ENCODE measurements around the gene EHD4.

EHD4 gene

GRCh38 chr15:41972253-41973242 is at the start of gene EHD4:
Gene EHD4 (minus strand): TSS chr15:41972557. CDS start chr15:41972494, 63 bp downstream.
- Mint-ChIP-seq H3K36me3 (ENCODE audit: low read depth) (peaks cover 24% of the 10 kb centered on the region), H3K27me3 (peaks cover 10% of the 10 kb centered on the region), H3K4me1 (ENCODE audit: low read depth) (peaks cover 51% of the 10 kb centered on the region), H3K27ac (peak within 1 kb of the TSS; percentile 98), H3K4me3 (peak within 1 kb of the TSS; percentile 88), H3K9me3 (no peaks in the 10 kb centered on the region)
- DNase-seq, result peak; percentile 94

- Mint-ChIP-seq H3K36me3 (ENCODE audit: low read depth) (no peaks in the 10 kb centered on the region), H3K9me3 (no peaks in the 10 kb centered on the region), H3K27me3 (no peaks in the 10 kb centered on the region), H3K27ac (no peak overlapping the region), H3K4me1 (ENCODE audit: low read depth) (no peaks in the 10 kb centered on the region), H3K4me3 (no peak overlapping the region)
- no peak for DNase-seq
These were observed 49.2 kb upstream of the EHD4 start for GRCh38 chr15:42021593-42021992.

DNA sequence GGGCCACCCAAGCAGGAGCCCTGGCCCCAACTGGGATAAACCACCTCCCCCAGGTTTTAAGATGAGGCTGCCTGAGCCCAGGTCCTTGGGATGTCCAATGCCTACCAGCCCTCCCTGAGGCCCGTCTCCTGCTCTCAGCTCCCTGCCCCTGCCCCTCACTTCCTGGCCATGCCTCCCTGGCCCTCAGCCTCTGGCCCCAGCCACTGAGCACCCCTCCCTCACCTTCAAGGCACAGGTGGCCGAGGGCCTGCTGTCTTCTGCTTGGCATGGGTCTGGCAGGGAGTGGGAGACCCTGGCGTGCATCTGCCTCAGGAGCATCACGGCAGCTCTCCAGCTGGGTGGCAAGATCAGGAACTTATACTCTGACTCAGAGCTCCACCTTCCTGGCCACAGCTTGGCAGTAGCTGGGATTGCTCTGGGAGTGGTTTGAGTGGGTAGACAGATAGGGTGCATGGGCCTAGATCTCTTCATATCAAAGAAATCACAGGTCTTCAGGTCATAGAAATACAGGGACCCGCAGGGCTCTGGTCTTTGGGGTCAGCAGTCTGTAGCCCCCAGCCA is 48.4 kb upstream of the EHD4 start, which contains the start of gene PLA2G4E:
Gene PLA2G4E, minus strand, starts transcription at position 330 of the 561 bp plus-strand sequence. Its CDS starts 12 bp downstream, at position 318.
- DNase-seq, result no peak
- Mint-ChIP-seq H3K4me1 (ENCODE audit: low read depth) (no peaks in the 10 kb centered on the region), H3K9me3 (no peaks in the 10 kb centered on the region), H3K27me3 (no peaks in the 10 kb centered on the region), H3K27ac (no peak within 1 kb of the TSS), H3K36me3 (ENCODE audit: low read depth) (no peaks in the 10 kb centered on the region), H3K4me3 (no peak within 1 kb of the TSS)

- H3K36me3 Mint-ChIP-seq (ENCODE audit: low read depth), result no peaks in the 10 kb centered on the region
- no peak for DNase-seq
- H3K27me3 Mint-ChIP-seq, result no peaks in the 10 kb centered on the region
- H3K4me1 Mint-ChIP-seq (ENCODE audit: low read depth), result no peaks in the 10 kb centered on the region
- no peak overlapping the region for H3K4me3 Mint-ChIP-seq
- no peak overlapping the region for H3K27ac Mint-ChIP-seq
- H3K9me3 Mint-ChIP-seq, result no peaks in the 10 kb centered on the region
These were observed 46.2 kb upstream of the EHD4 start for GRCh38 chr15:42018306-42019224.

- Mint-ChIP-seq H3K27me3 (no peaks in the 10 kb centered on the region), H3K9me3 (no peaks in the 10 kb centered on the region), H3K4me3 (no peak overlapping the region), H3K36me3 (ENCODE audit: low read depth) (no peaks in the 10 kb centered on the region), H3K27ac (no peak overlapping the region), H3K4me1 (ENCODE audit: low read depth) (no peaks in the 10 kb centered on the region)
- DNase-seq, result no peak
These were observed 44.6 kb upstream of the EHD4 start for GRCh38 chr15:42016971-42017370.

DNA sequence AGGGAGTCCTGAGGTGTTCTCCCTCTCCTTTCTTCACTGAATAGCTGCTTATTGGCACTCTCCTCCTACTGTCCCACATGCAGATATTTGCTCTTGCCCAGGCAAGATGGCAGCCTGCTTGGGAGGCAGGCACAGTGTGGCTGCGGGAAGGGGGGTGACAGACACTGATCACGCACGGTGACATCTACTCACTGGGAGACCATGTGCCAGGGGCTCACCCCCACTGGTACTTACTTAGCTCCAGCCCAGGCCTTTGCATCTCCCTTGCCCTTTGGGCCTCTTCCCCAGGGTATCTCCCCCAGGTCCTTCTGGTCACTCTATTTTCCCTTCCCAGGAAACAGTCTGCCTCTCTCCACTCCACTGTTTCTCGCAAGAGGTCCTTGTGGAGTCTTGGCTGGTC is 42.0 kb upstream of the EHD4 start:
- H3K9me3 Mint-ChIP-seq, result no peaks in the 10 kb centered on the region
- H3K4me1 Mint-ChIP-seq (ENCODE audit: low read depth), result peaks cover 15% of the 10 kb centered on the region
- H3K27me3 Mint-ChIP-seq, result no peaks in the 10 kb centered on the region
- H3K4me3 Mint-ChIP-seq, result no peak overlapping the region
- H3K36me3 Mint-ChIP-seq (ENCODE audit: low read depth), result no peaks in the 10 kb centered on the region
- DNase-seq, result no peak
- H3K27ac Mint-ChIP-seq, result no peak overlapping the region

- Mint-ChIP-seq H3K4me3 (no peak overlapping the region), H3K27ac (no peak overlapping the region), H3K27me3 (no peaks in the 10 kb centered on the region), H3K9me3 (no peaks in the 10 kb centered on the region), H3K4me1 (ENCODE audit: low read depth) (peaks cover 15% of the 10 kb centered on the region), H3K36me3 (ENCODE audit: low read depth) (no peaks in the 10 kb centered on the region)
- DNase-seq, result no peak
These were observed 40.6 kb upstream of the EHD4 start for GRCh38 chr15:42012928-42013482.

- Mint-ChIP-seq H3K27ac (no peak overlapping the region), H3K4me3 (no peak overlapping the region), H3K4me1 (ENCODE audit: low read depth) (peaks cover 18% of the 10 kb centered on the region), H3K9me3 (no peaks in the 10 kb centered on the region), H3K27me3 (no peaks in the 10 kb centered on the region), H3K36me3 (ENCODE audit: low read depth) (no peaks in the 10 kb centered on the region)
- no peak for DNase-seq
These were observed 39.9 kb upstream of the EHD4 start for GRCh38 chr15:42012241-42012640.

DNA sequence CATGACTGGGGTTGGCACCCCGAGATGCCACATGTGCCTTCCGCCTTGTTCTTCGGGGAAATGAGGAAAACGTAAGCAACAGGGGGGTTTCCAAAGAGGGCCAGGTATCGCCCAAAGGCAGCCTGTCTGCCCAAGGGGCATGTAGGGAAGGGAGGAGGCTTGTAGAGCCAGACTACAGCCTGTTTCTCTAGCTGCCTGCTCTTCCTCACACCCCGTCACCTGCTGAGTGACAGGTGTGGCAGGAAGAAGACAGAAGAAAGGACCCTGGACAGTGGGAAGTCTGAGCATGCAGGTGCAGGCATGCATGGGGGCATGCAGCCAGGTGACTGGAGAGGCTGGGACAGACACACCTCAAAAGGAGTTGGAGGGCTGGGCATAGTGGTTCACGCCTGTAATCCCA is 38.7 kb upstream of the EHD4 start:
- Mint-ChIP-seq H3K27me3 (no peaks in the 10 kb centered on the region), H3K4me1 (ENCODE audit: low read depth) (peaks cover 20% of the 10 kb centered on the region), H3K27ac (peak overlapping the region; percentile 70), H3K36me3 (ENCODE audit: low read depth) (no peaks in the 10 kb centered on the region), H3K4me3 (no peak overlapping the region), H3K9me3 (no peaks in the 10 kb centered on the region)
- DNase-seq, result no peak

GRCh38 chr15:42010434-42010833 is 38.1 kb upstream of the EHD4 start:
- Mint-ChIP-seq H3K27me3 (no peaks in the 10 kb centered on the region), H3K4me3 (no peak overlapping the region), H3K27ac (peak overlapping the region; percentile 70), H3K36me3 (ENCODE audit: low read depth) (no peaks in the 10 kb centered on the region), H3K4me1 (ENCODE audit: low read depth) (peaks cover 21% of the 10 kb centered on the region), H3K9me3 (no peaks in the 10 kb centered on the region)
- DNase-seq, result no peak

GRCh38 chr15:42009474-42009873 is 37.1 kb upstream of the EHD4 start:
- Mint-ChIP-seq H3K27ac (no peak overlapping the region), H3K4me1 (ENCODE audit: low read depth) (peaks cover 21% of the 10 kb centered on the region), H3K4me3 (no peak overlapping the region), H3K27me3 (no peaks in the 10 kb centered on the region), H3K36me3 (ENCODE audit: low read depth) (no peaks in the 10 kb centered on the region), H3K9me3 (no peaks in the 10 kb centered on the region)
- no peak for DNase-seq

- no peak for DNase-seq
- H3K4me3 Mint-ChIP-seq, result no peak overlapping the region
- H3K36me3 Mint-ChIP-seq (ENCODE audit: low read depth), result no peaks in the 10 kb centered on the region
- no peak overlapping the region for H3K27ac Mint-ChIP-seq
- H3K9me3 Mint-ChIP-seq, result no peaks in the 10 kb centered on the region
- peaks cover 21% of the 10 kb centered on the region for H3K4me1 Mint-ChIP-seq (ENCODE audit: low read depth)
- H3K27me3 Mint-ChIP-seq, result no peaks in the 10 kb centered on the region
These were observed 36.7 kb upstream of the EHD4 start for GRCh38 chr15:42009022-42009421.

DNA sequence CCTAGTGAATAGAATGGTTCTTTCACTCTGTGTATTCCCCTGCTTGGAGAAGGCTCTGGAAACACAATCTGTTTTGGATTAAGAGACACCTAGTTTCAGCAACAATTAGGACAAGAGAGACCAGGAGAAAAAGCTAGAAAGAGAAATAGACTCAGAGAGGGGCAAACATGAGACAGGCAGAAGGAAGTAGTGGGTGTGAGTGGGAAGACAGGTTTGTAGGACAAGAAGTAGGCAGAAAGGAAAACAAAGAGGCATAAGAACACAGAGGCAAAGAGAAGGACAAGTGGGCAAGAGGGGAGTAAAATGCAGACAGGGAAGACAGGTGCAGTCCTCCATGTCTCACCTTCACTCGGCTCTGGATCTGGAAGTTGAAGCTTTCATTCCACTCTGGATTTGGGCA is 35.0 kb upstream of the EHD4 start:
- H3K4me1 Mint-ChIP-seq (ENCODE audit: low read depth), result peaks cover 21% of the 10 kb centered on the region
- H3K36me3 Mint-ChIP-seq (ENCODE audit: low read depth), result no peaks in the 10 kb centered on the region
- H3K4me3 Mint-ChIP-seq, result no peak overlapping the region
- peak overlapping the region; percentile 53 for H3K27ac Mint-ChIP-seq
- no peaks in the 10 kb centered on the region for H3K27me3 Mint-ChIP-seq
- H3K9me3 Mint-ChIP-seq, result no peaks in the 10 kb centered on the region
- DNase-seq, result no peak

- Mint-ChIP-seq H3K4me3 (no peak overlapping the region), H3K27ac (no peak overlapping the region), H3K27me3 (peaks cover 6% of the 10 kb centered on the region), H3K36me3 (ENCODE audit: low read depth) (no peaks in the 10 kb centered on the region), H3K4me1 (ENCODE audit: low read depth) (peaks cover 12% of the 10 kb centered on the region), H3K9me3 (no peaks in the 10 kb centered on the region)
- DNase-seq, result no peak
These were observed 30.0 kb upstream of the EHD4 start for GRCh38 chr15:42002333-42002732.

Measured in activated T-cell treated with anti-CD3 and anti-CD28 coated beads, Interleukin-2, amount 50 U/mL, for 24 hours (primary cell).